ENCODE results near the gene CYP19A1. TPM values are rescaled to one million over a fixed set of nuclear protein-coding genes. Genes with fewer than 3 reads are reported as not detected.

Gene CYP19A1
- total and polyA plus RNA-seq, 9 of the 15 experiments (the other 6 are each of a cell fraction or from before 2014, with no cell fraction given): 0.16 to 0.63 (median 0.47) TPM; not detected in 3

DNA sequence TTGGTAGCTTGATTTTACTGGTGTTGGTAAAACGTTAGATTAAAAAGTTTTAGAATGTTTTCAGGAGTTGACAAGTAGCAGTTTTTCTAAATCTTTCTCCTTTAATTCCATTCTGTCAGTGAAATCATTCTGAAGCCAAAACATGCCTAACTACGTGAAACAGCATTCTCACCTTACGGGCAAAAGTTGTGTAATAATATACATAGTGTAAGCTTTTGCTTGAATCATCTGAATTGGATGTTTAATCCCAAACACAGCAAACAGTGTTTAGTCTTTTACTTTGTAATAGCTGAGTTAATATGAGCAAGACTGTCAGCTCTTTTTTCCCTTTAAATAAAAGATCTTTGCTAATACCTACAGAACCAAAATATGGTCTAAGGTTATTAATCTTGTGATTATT lies 100.6 kb downstream of the CYP19A1 start:
- Histone ChIP-seq H3K4me2 (ENCODE audit: insufficient read depth, low read length) (no peak overlapping the region), H3K9ac (ENCODE audit: insufficient read depth in 1 of 2, low read depth in 2 of 2, low read length in 2 of 2) (no peak overlapping the region), H3K4me1 (replicated peaks in 1 of 2; ENCODE audit: control insufficient read depth in 2 of 2, insufficient read depth in 2 of 2, low read length in 2 of 2) (no peaks in the 10 kb centered on the region), H3K36me3 (ENCODE audit: control insufficient read depth, insufficient read depth, low read length) (no peaks in the 10 kb centered on the region), H3K27me3 (ENCODE audit: control insufficient read depth in 2 of 2, insufficient read depth in 2 of 2, low read length in 2 of 2) (peaks cover 25 to 36% of the 10 kb centered on the region in 2 experiments), H3K9me3 (replicated peaks; ENCODE audit: control insufficient read depth, insufficient read depth, low read depth, low read length) (no peaks in the 10 kb centered on the region), H4K20me1 (replicated peaks; ENCODE audit: control insufficient read depth, insufficient read depth, low read length) (peaks cover 3% of the 10 kb centered on the region; the same call in 1 of the 2 replicates), H3K4me3 (no peak overlapping the region), H3K27ac (ENCODE audit: extremely low read depth, low read depth, low read length) (no peak overlapping the region), H3K9me1 (ENCODE audit: control insufficient read depth, insufficient read depth, low read length) (no peaks in the 10 kb centered on the region), H3K79me2 (ENCODE audit: control insufficient read depth, insufficient read depth, low read length) (no peaks in the 10 kb centered on the region), H2AFZ (ENCODE audit: low read depth, low read length) (no peak overlapping the region)
- WGBS (ENCODE audit: insufficient coverage, low coverage, missing lambda C conversion rate): 4% methylated on average over 3 of the region's 3 CpGs
- in situ Hi-C loops (cut with MboI) (no loop called here), intact Hi-C loops (cut with micrococcal nuclease) (no loop called here)
- no peak for FAIRE-seq
- ChIA-PET CTCF (ENCODE audit: low intra/inter-chr PET ratio) (no interaction called here), POLR2A (interaction anchor here (0.6 to 0.9 kb wide), 4 partner anchors 9 to 191 kb away, joined by 3 to 6 read pairs (median 3); no protein-coding TSS in a partner anchor)
- DNase-seq (ENCODE audit: extremely low read depth in 1 of 4, low spot score in 3 of 4): no peak
- no peak for ATAC-seq
- no TSS peak for BruUV-seq (replicated peaks)
- TF ChIP-seq CEBPG (CRISPR knock-in tag; IDR thresholded peaks at IDR 0.05): no peak
- TF ChIP-seq CEBPG (tag; conservative IDR thresholded peaks at IDR 0.05 in 1 of 2, IDR thresholded peaks at IDR 0.05 in 1 of 2): peak; percentile 34 to 49; a peak in 2 of 4 replicates
- TF ChIP-seq RFX5 (IDR thresholded peaks at IDR 0.05; ENCODE audit: low read depth, low read length): no peak
- no peak for TF ChIP-seq FOXA1 (IDR thresholded peaks at IDR 0.05; ENCODE audit: borderline replicate concordance)
- peak; percentile 48 for TF ChIP-seq CEBPB (tag; IDR thresholded peaks at IDR 0.05)

Measured in K562 (cell line).